Measurements from ENCODE around the gene ING5. TPM values are rescaled to one million over a fixed set of nuclear protein-coding genes. Genes with fewer than 3 reads are reported as not detected.
A peak's percentile ranks its signal among the peaks of the same experiment; 100 is the strongest.

ING5 gene
- total RNA-seq, 1 experiment from 2014 or later, result 39.0 TPM

GRCh38 chr2:241672243-241673188, 29.3 kb upstream of the ING5 start:
- no peak for DNase-seq (ENCODE audit: extremely low read depth, low read depth)

- DNase-seq (ENCODE audit: extremely low read depth, low read depth), result no peak
Observed at GRCh38 chr2:241673189-241673663, 28.6 kb upstream of the ING5 start.

GRCh38 chr2:241673797-241674725, 27.8 kb upstream of the ING5 start:
- no peak for DNase-seq (ENCODE audit: extremely low read depth, low read depth)

GRCh38 chr2:241675885-241676284, 26.0 kb upstream of the ING5 start:
- no peak for DNase-seq (ENCODE audit: extremely low read depth, low read depth)

- DNase-seq (ENCODE audit: extremely low read depth, low read depth), result no peak
Observed at GRCh38 chr2:241676665-241677064, 25.2 kb upstream of the ING5 start.

GRCh38 chr2:241677392-241677791, 24.4 kb upstream of the ING5 start:
- DNase-seq (ENCODE audit: extremely low read depth, low read depth), result no peak

- DNase-seq (ENCODE audit: extremely low read depth, low read depth), result no peak
Observed at GRCh38 chr2:241678307-241678706, 23.5 kb upstream of the ING5 start.

- no peak for DNase-seq (ENCODE audit: extremely low read depth, low read depth)
Observed at GRCh38 chr2:241678784-241679540, 22.9 kb upstream of the ING5 start.

GRCh38 chr2:241680044-241680443, 21.8 kb upstream of the ING5 start:
- DNase-seq (ENCODE audit: extremely low read depth, low read depth), result no peak

GRCh38 chr2:241680827-241681599, 20.8 kb upstream of the ING5 start:
- DNase-seq (ENCODE audit: extremely low read depth, low read depth), result no peak

GRCh38 chr2:241686324-241686649, 15.6 kb upstream of the ING5 start:
- no peak for DNase-seq (ENCODE audit: extremely low read depth, low read depth)

- DNase-seq (ENCODE audit: extremely low read depth, low read depth), result peak; percentile 97
Observed at GRCh38 chr2:241686650-241687425, 15.0 kb upstream of the ING5 start, which contains the start of gene DTYMK. Gene DTYMK (minus strand): TSS chr2:241686815. CDS start chr2:241686783, 32 bp downstream.

- DNase-seq (ENCODE audit: extremely low read depth, low read depth), result no peak
Observed at GRCh38 chr2:241689306-241689705, 12.5 kb upstream of the ING5 start.

- no peak for DNase-seq (ENCODE audit: extremely low read depth, low read depth)
Observed at GRCh38 chr2:241690202-241690717, 11.6 kb upstream of the ING5 start.

GRCh38 chr2:241692448-241692847, 9.4 kb upstream of the ING5 start:
- DNase-seq (ENCODE audit: extremely low read depth, low read depth), result no peak

- DNase-seq (ENCODE audit: extremely low read depth, low read depth), result no peak
Observed at GRCh38 chr2:241695651-241696050, 6.2 kb upstream of the ING5 start.

GRCh38 chr2:241701149-241701398, 765 bp upstream of the ING5 start:
- DNase-seq (ENCODE audit: extremely low read depth, low read depth), result no peak

GRCh38 chr2:241702155-241703031, 554 bp downstream of the ING5 start:
- peak; percentile 74 for DNase-seq (ENCODE audit: extremely low read depth, low read depth)

Measured in NCI-H460 (cell line).